GM19193 (cell line): Measurements from ENCODE around the gene NACC2.

Experiments used
- POLR2A ChIP-seq: IDR thresholded peaks from 4 replicates; pipeline ENCODE4 v1.6.1; 2011; ENCODE audit not compliant: insufficient read depth, insufficient read length; ENCODE audit errors: extremely low read depth

The NACC2 gene

GRCh38 chr9:135958485-135958884 is 136.6 kb downstream of the NACC2 start:
- no peak for TF ChIP-seq POLR2A

GRCh38 chr9:135957431-135957830 is 137.7 kb downstream of the NACC2 start:
- no peak for TF ChIP-seq POLR2A

- no peak for TF ChIP-seq POLR2A
Observed at GRCh38 chr9:135956802-135957174, 138.3 kb downstream of the NACC2 start.
